ENCODE data around the gene TRAPPC4.
A peak's percentile ranks its signal among the peaks of the same experiment; 100 is the strongest.
"Not testable (repeated sequence)": the region's sequence is repeated elsewhere in the genome, so short reads cannot be mapped to it uniquely, and the experiment has no call there.

The TRAPPC4 gene

GRCh38 chr11:119018074-119018938 lies at the start of gene TRAPPC4, which contains the start of gene RPS25:
Gene TRAPPC4 (plus strand): TSS chr11:119018766. CDS start chr11:119018796, 30 bp downstream.
Gene RPS25 (minus strand): TSS chr11:119018343. CDS start chr11:119018284, 59 bp downstream.
- peak; percentile 90 for DNase-seq (ENCODE audit: low read depth)

GRCh38 chr11:118969508-118969907 lies 49.1 kb upstream of the TRAPPC4 start:
- not testable (repeated sequence) for DNase-seq (ENCODE audit: low read depth)

- no peak for DNase-seq (ENCODE audit: low read depth)
These were observed 46.9 kb upstream of the TRAPPC4 start, which contains the start of gene FOXR1 for GRCh38 chr11:118971646-118972045. Gene FOXR1 (plus strand): TSS chr11:118971761. CDS start chr11:118971932, 171 bp downstream.

GRCh38 chr11:118973985-118974384 lies 44.6 kb upstream of the TRAPPC4 start:
- no peak for DNase-seq (ENCODE audit: low read depth)

GRCh38 chr11:118975771-118976709 lies 42.5 kb upstream of the TRAPPC4 start:
- DNase-seq (ENCODE audit: low read depth), result no peak

GRCh38 chr11:118979434-118979833 lies 39.1 kb upstream of the TRAPPC4 start:
- DNase-seq (ENCODE audit: low read depth), result no peak

- no peak for DNase-seq (ENCODE audit: low read depth)
These were observed 38.2 kb upstream of the TRAPPC4 start for GRCh38 chr11:118980191-118980881.

GRCh38 chr11:118984337-118984736 lies 34.2 kb upstream of the TRAPPC4 start:
- not testable (repeated sequence) for DNase-seq (ENCODE audit: low read depth)

- DNase-seq (ENCODE audit: low read depth), result no peak
These were observed 33.7 kb upstream of the TRAPPC4 start for GRCh38 chr11:118984825-118985224.

- DNase-seq (ENCODE audit: low read depth), result no peak
These were observed 30.3 kb upstream of the TRAPPC4 start for GRCh38 chr11:118988280-118988679.

GRCh38 chr11:118991486-118992038 lies 27.0 kb upstream of the TRAPPC4 start:
- DNase-seq (ENCODE audit: low read depth), result not testable (repeated sequence)

- peak; percentile 7 for DNase-seq (ENCODE audit: low read depth)
These were observed 21.5 kb upstream of the TRAPPC4 start for GRCh38 chr11:118996926-118997626.

- peak; percentile 92 for DNase-seq (ENCODE audit: low read depth)
These were observed 20.8 kb upstream of the TRAPPC4 start, which contains the start of gene CENATAC for GRCh38 chr11:118997627-118998387. Gene CENATAC (plus strand): TSS chr11:118998138. CDS start chr11:118998198, 60 bp downstream.

GRCh38 chr11:118998388-118998717 lies 20.2 kb upstream of the TRAPPC4 start:
- DNase-seq (ENCODE audit: low read depth), result no peak

GRCh38 chr11:118998822-118999221 lies 19.7 kb upstream of the TRAPPC4 start:
- DNase-seq (ENCODE audit: low read depth), result no peak

- no peak for DNase-seq (ENCODE audit: low read depth)
These were observed 17.7 kb upstream of the TRAPPC4 start for GRCh38 chr11:119000906-119001305.

- no peak for DNase-seq (ENCODE audit: low read depth)
These were observed 11.9 kb upstream of the TRAPPC4 start for GRCh38 chr11:119006656-119007055.

- DNase-seq (ENCODE audit: low read depth), result no peak
These were observed 7.0 kb upstream of the TRAPPC4 start for GRCh38 chr11:119011476-119012053.

GRCh38 chr11:119012629-119013170 lies 5.9 kb upstream of the TRAPPC4 start:
- no peak for DNase-seq (ENCODE audit: low read depth)
